Endothelial cell of umbilical vein (primary cell): ENCODE data around the gene HPSE2. TPM values are rescaled to one million over a fixed set of nuclear protein-coding genes. Genes with fewer than 3 reads are reported as not detected.

Source experiments
- BruUV-seq: library from RNA; stranded (reverse); fragments of 400-500 nt; replicated peaks from 2 replicates; lab custom pipeline; 2021; lab: Mats Ljungman, UMichigan
- CTCF ChIA-PET: fragments of 300-600, 350-600 bp; sonication (Branson Sonifier 250); formaldehyde crosslinking; loops from one replicate; lab custom pipeline; 2021; ENCODE audit warnings: antibody characterized with exemption, inconsistent platforms; lab: Charles Lee
- POLR2A ChIA-PET: fragments of 300-600, 350-600 bp; sonication (Branson Sonifier 250); formaldehyde crosslinking; loops from one replicate; lab custom pipeline; 2021; ENCODE audit warnings: antibody characterized with exemption, inconsistent platforms; lab: Charles Lee
- DNase-seq: peaks from one replicate; pipeline ENCODE4 v3.0.0-alpha.2; 2011; ENCODE audit warnings: low read depth, low spot score
- FAIRE-seq: peaks from 2 replicates; lab custom pipeline; 2011; peaks lifted over from hg19 to GRCh38; lab: Jason Lieb, UNC
- H2AFZ ChIP-seq: 2 replicates; pipeline ENCODE4 v1.6.0; 2012; ENCODE audit warnings: low read depth, low read length, control low read depth, inconsistent platforms
- H3K27ac ChIP-seq: 2 replicates; pipeline ENCODE4 v1.5.1; 2011; ENCODE audit warnings: low read depth, mild to moderate bottlenecking, control low read depth, low read length, moderate library complexity; ENCODE audit not compliant: insufficient read depth
- H3K27me3 ChIP-seq, 2 experiments: 2 replicates each; pipeline versions ENCODE4 v1.6.0 to v1.6.1; 2011; ENCODE audit warnings: low read length in 2 of 2, mixed read lengths in 1 of 2; ENCODE audit not compliant: control insufficient read depth in 2 of 2, insufficient read depth in 2 of 2
- H3K36me3 ChIP-seq, 2 experiments: 2 replicates in 1 of 2; 3 replicates in 1 of 2; pipeline ENCODE4 v1.5.1; 2011; ENCODE audit warnings: low read length in 2 of 2, mild to moderate bottlenecking in 1 of 2, moderate library complexity in 1 of 2; ENCODE audit not compliant: control insufficient read depth in 2 of 2, insufficient read depth in 2 of 2; ENCODE audit errors: extremely low read depth in 1 of 2
- H3K4me1 ChIP-seq: 3 replicates; pipeline ENCODE4 v1.5.1; 2011; ENCODE audit warnings: mild to moderate bottlenecking, low read length; ENCODE audit not compliant: control insufficient read depth, insufficient read depth; ENCODE audit errors: extremely low read depth
- H3K4me2 ChIP-seq: 2 replicates; pipeline ENCODE4 v1.6.1; 2011; ENCODE audit warnings: low read length, control low read depth, mixed read lengths; ENCODE audit not compliant: insufficient read depth
- H3K4me3 ChIP-seq, 3 experiments: fragments of 200-600 bp in 1 of 3; sonication (generic), shearing (Covaris generic) in 1 of 3; replicated peaks in 1 of 3; 2 replicates each; pipeline ENCODE4 v1.5.1; 2011 to 2016; ENCODE audit warnings: control low read depth in 3 of 3, low read length in 3 of 3, mild to moderate bottlenecking in 2 of 3, inconsistent platforms in 1 of 3, low read depth in 1 of 3, moderate library complexity in 1 of 3; ENCODE audit not compliant: insufficient read depth in 1 of 3
- H3K79me2 ChIP-seq: 2 replicates; pipeline ENCODE4 v1.6.0; 2012; ENCODE audit warnings: low read length, inconsistent platforms; ENCODE audit not compliant: control insufficient read depth, insufficient read depth
- H3K9ac ChIP-seq: replicated peaks from 2 replicates; pipeline ENCODE3; 2011; ENCODE audit warnings: low read length, control low read depth; ENCODE audit not compliant: insufficient read depth; ENCODE audit errors: extremely low read depth
- H3K9me1 ChIP-seq: replicated peaks from 3 replicates; pipeline ENCODE4 v1.6.0; 2011; ENCODE audit warnings: mild to moderate bottlenecking, low read length; ENCODE audit not compliant: control insufficient read depth, insufficient read depth; ENCODE audit errors: extremely low read depth
- H3K9me3 ChIP-seq: replicated peaks from 2 replicates; pipeline ENCODE4 v1.5.1; 2012; ENCODE audit warnings: low read length, inconsistent platforms; ENCODE audit not compliant: control insufficient read depth, insufficient read depth
- H4K20me1 ChIP-seq: replicated peaks from 2 replicates; pipeline ENCODE3; 2011; ENCODE audit warnings: mild to moderate bottlenecking, low read length; ENCODE audit not compliant: control insufficient read depth, insufficient read depth; ENCODE audit errors: extremely low read depth
- EZH2 ChIP-seq: IDR thresholded peaks from 2 replicates; pipeline ENCODE4 v1.6.1; 2012; ENCODE audit warnings: borderline replicate concordance, low read depth, mild to moderate bottlenecking, moderate library complexity, low read length, inconsistent platforms; ENCODE audit not compliant: severe bottlenecking
- FOS ChIP-seq: IDR thresholded peaks from 2 replicates; pipeline ENCODE4 v1.6.1; 2011; ENCODE audit warnings: mild to moderate bottlenecking, low read length, moderate library complexity, borderline replicate concordance; ENCODE audit not compliant: insufficient read depth
- JUN ChIP-seq: IDR thresholded peaks from 2 replicates; pipeline ENCODE4 v1.6.1; 2011; ENCODE audit warnings: borderline replicate concordance, low read depth; ENCODE audit not compliant: insufficient read length, insufficient read depth
- MAX ChIP-seq: IDR thresholded peaks from 2 replicates; pipeline ENCODE4 v1.6.1; 2011; ENCODE audit not compliant: insufficient read depth, insufficient read length
- MYC ChIP-seq: IDR thresholded peaks from one replicate; pipeline ENCODE4 v1.6.1; 2011; ENCODE audit warnings: mild to moderate bottlenecking, low read depth, low read length
- POLR2A ChIP-seq: IDR thresholded peaks from 2 replicates; pipeline ENCODE4 v1.6.1; 2012; ENCODE audit warnings: low read depth, mild to moderate bottlenecking, control low read depth, low read length
- POLR2AphosphoS5 ChIP-seq: IDR thresholded peaks from 2 replicates; pipeline ENCODE4 v1.6.1; 2012; ENCODE audit warnings: low read depth, mild to moderate bottlenecking, control low read depth, low read length, moderate library complexity; ENCODE audit not compliant: insufficient read depth
- dilution Hi-C: fragments of 300-500 bp; cut with MboI; formaldehyde crosslinking; loops from one replicate; pipeline ENCODE4 v1.15.0; 2019; ENCODE audit warnings: low sequenced_read_pairs; ENCODE audit not compliant: extremely low pct_ligation_motif_present
- intact Hi-C: fragments of 100-400 bp; cut with micrococcal nuclease; formaldehyde crosslinking; loops from one replicate; pipeline ENCODE4 v1.10.0; 2022
- polyA plus RNA-seq, 4 experiments: library from polyadenylated mRNA; depleted of rRNA in 3 of 4; stranded (reverse) in 3 of 4; unstranded in 1 of 4; fragments of >200 nt; gene quantifications; 2 replicates each; pipeline versions ENCODE4 v1.2.1 to v1.2.3, GENCODE V29; 2011 to 2012; ENCODE audit warnings: missing spikeins in 1 of 4
- total RNA-seq: library from RNA; stranded (reverse); gene quantifications from 2 replicates; pipeline ENCODE4 v1.2.3, GENCODE V29; 2021

Gene HPSE2
- total and polyA plus RNA-seq, 2 donors (not counting 3 experiments of a cell fraction or from before 2014, with no cell fraction given): not detected

DNA sequence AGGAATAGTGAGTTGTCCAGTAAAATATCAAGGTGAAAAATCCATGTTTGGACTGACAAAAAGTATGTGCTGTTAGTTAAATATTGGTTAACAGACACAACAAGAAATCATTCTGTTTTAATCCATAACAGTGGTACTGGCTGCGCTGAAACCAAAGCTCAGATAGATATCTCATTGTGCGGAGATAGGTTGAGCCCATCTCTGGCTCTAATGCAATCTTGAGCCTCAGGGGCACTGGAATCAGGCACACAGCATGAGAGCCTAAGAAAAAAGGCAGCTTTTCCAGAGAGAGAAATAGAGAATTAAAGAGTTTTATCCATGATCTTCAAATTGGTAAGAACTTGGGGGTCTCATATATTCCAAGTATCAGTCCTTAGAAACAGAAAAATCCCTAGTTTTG, 373.7 kb downstream of the HPSE2 start:
- Histone ChIP-seq H3K9me1 (no peaks in the 10 kb centered on the region), H2AFZ (no peak overlapping the region), H3K9me3 (no peaks in the 10 kb centered on the region), H3K36me3 (no peaks in the 10 kb centered on the region), H3K79me2 (no peaks in the 10 kb centered on the region), H3K4me1 (no peaks in the 10 kb centered on the region), H3K4me3 (no peak overlapping the region), H3K27ac (no peak overlapping the region), H3K27me3 (no peaks in the 10 kb centered on the region), H4K20me1 (no peaks in the 10 kb centered on the region), H3K9ac (no peak overlapping the region), H3K4me2 (no peak overlapping the region)
- TF ChIP-seq MYC (no peak), EZH2 (no peak), FOS (no peak), MAX (no peak), POLR2A (no peak)
- dilution Hi-C loops (no loop called here), intact Hi-C loops (no loop called here)
- BruUV-seq: no TSS peak
- no peak for DNase-seq
- FAIRE-seq: no peak
- POLR2A ChIA-PET: no interaction called here
- CTCF ChIA-PET: no interaction called here

DNA sequence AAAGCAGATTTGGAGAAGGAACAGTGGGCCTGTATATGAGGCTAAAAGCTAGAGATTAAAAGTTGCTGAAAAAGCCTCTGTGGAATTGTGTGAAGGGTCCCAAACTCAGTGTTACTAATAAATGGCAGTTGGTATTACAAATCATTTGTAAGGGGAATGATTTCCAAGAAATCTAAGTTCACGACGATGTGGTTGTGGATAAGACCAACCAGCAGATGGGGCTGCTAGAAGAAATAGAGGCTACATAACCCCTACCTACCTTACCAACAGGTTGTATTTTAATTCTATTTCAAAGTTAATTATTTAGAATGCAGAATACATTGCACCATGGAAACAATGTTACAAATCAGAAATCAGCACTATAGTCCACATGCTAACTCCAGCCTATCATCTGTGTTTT, 377.1 kb downstream of the HPSE2 start:
- H4K20me1 ChIP-seq: no peaks in the 10 kb centered on the region
- no peaks in the 10 kb centered on the region for H3K36me3 ChIP-seq
- no peak overlapping the region for H3K9ac ChIP-seq
- no peak overlapping the region for H3K27ac ChIP-seq
- H2AFZ ChIP-seq: no peak overlapping the region
- intact Hi-C loops: no loop called here
- no peaks in the 10 kb centered on the region for H3K27me3 ChIP-seq
- peaks cover 3% of the 10 kb centered on the region for H3K9me3 ChIP-seq
- no peaks in the 10 kb centered on the region for H3K9me1 ChIP-seq
- POLR2A ChIA-PET: no interaction called here
- H3K4me2 ChIP-seq: no peak overlapping the region
- FAIRE-seq (no peak), DNase-seq (no peak)
- no peaks in the 10 kb centered on the region for H3K79me2 ChIP-seq
- CTCF ChIA-PET: no interaction called here
- TF ChIP-seq JUN (no peak), POLR2A (no peak), MAX (no peak), FOS (no peak), POLR2AphosphoS5 (no peak)
- no TSS peak for BruUV-seq
- no peaks in the 10 kb centered on the region for H3K4me1 ChIP-seq
- dilution Hi-C loops: no loop called here
- no peak overlapping the region for H3K4me3 ChIP-seq
